HG02588 (cell line): ENCODE data around the gene LINS1.
"Not testable (repeated sequence)": the region's sequence is repeated elsewhere in the genome, so short reads cannot be mapped to it uniquely, and the experiment has no call there.

Source experiments
- ATAC-seq: cut with Tn5 transposase; IDR thresholded peaks from one replicate; pipeline ENCODE4 v1.9.1; 2021; ENCODE audit warnings: mild to moderate bottlenecking, moderate library complexity; ENCODE audit not compliant: unreplicated experiment

The LINS1 gene

DNA sequence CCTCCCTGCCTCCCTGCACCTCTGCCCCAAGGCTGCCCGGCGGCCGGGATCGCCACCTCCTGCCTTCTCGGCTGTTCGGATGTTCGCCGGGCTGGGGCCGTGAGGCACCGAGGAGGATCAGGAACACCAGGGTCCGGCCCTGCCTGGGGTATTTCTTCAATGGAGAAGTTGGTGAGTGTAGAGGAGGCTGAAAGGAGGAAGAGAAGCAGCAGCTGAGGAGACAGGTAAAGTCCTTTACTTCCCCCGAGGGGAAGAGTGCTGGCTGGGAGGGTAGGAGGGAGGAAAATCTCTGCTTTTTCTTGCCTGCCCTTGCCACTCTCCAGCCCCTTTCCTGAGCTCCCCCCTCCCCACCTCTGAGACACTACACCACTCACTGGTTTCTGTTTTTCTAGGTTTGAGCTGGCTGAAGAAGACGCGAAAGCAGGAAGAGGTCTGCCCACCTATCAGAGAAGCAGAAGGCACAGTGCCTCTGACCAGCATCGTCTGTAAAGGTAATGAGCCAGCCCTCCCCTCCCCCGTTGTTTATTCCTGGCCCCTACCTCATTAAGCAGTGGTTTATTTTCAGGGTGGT lies 924 bp upstream of the LINS1 start:
- ATAC-seq: peak; percentile 37

DNA sequence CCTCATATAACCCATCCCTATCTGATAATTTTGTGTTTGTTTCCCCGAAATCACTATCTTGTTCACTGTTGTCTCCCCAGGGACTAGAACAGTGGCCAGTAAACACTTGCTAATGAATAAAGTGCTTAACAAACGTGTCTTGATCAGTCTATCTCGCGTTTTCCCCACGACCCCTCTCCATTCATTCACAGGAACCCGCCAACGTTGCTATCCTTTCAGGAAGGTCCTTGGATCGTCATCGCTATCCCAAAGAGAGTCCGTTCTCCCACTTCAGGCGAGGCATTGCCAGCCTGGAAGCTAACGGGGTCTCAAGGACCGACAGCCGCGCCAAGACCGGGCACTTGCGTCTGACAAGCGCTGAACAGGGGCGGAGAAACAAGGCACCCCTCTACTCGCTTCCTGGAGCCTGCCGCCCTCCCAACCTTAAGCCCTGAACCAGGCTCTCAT lies 344 bp downstream of the LINS1 start:
- no peak for ATAC-seq

DNA sequence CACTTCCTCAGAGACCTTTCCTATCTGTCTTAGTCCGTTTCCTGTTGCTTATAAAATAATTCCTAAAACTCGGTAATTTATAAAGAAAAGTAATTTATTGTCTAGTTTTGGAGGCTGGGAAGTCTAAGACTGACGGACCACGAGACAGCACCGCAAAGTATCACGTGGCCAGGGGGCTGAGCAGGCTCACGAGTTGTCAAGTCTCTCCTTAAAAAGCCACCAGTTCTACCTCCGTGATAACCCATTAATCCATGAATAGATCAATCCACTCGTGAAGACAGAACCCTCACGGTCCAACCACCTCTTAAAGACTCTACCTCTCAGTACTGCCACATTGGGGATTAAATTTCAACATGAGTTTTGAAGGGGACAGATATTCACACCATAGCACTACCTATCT lies 821 bp downstream of the LINS1 start:
- no peak for ATAC-seq

DNA sequence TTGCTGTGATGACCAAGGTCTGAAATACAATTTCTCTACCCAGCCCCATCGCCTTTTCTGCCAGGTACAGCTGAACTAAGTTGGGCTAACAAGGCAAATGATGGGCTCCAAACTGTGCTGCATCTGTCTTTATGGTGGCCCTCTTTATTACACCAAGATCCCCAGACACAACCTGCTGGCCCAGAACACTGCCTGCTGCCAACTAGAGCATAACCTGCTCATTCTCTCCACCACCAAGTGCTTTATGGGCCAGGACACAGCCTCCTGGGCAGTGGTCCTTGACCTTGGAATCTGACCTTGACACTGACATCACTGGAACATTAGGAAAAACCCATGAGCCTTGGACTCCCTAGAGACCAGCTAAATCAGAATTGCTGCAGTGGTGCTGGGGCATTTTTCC lies 3.3 kb downstream of the LINS1 start:
- ATAC-seq: no peak

DNA sequence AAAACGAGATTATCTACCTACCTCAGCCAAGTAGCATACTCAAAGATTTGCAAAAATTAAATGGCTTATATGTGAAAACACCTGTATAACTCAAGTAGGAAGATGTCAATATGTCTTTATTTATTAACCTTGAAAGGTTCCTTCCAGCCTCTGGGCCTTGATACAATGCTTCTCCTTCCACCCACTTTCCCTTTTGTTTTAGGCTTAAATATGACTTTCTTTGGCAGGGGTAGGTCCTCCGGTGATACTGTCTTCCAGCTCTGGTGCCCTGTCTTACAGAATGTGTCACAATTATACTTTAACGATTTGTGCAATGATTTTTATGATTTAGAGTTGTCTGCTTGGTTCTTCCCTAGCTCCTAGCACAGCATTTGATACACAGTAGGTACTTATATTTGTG lies 4.1 kb downstream of the LINS1 start:
- no peak for ATAC-seq

DNA sequence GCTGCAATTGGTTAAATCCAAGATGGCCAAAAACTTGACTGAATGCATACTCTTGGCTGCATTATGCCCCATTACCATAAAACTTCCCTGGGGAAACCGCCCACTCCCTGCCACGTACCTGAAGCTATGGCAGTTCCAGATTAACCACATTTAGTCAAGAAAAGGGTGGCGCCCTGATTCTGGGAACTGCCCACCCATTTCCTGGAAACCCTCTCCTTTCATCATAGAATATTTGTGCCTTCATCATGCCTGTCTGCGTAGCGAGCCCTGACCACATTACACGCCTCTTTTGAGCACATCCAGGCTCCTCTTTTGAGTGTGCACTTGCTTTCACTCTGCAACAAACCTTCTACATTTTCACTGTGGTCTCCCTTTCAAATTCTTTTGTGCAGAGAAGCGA lies 5.2 kb downstream of the LINS1 start:
- peak; percentile 72 for ATAC-seq

DNA sequence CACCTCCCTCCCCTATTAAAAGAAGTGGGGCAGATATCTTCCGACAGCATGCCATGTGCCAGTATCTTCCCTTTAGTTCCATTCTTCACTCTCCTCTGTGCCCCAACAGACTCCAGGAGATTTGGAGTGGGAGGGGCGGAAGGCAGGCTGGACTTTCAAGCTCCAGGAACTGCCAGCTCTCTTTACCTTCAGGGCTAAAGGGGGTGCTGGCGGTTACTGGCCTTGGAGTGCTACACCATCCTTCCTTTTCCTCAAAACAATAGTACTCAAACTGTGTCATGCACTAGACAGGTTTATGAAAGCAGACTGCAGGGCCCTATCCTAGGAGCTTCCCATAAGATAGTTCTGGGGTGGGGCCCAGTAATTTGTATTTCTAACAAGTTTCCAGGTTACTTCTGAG lies 6.0 kb downstream of the LINS1 start:
- no peak for ATAC-seq

DNA sequence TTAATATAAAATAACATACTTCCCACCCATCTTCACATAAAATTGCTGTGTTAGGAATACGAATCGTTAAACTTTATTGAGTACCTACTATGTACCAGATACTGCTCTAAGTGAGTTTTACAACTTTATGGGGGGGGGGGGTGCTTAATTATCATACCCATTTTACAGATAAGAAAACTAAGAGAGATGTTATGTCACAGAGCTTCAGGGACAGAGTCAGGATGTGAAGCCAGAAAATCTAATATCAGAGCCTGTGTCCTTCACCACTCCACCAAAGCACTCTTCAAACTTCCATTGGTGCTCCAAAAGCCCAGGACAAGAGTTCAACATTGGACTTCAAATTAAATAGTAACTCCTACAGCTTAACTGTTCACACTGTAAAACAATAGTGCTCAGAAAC lies 8.6 kb downstream of the LINS1 start:
- no peak for ATAC-seq

DNA sequence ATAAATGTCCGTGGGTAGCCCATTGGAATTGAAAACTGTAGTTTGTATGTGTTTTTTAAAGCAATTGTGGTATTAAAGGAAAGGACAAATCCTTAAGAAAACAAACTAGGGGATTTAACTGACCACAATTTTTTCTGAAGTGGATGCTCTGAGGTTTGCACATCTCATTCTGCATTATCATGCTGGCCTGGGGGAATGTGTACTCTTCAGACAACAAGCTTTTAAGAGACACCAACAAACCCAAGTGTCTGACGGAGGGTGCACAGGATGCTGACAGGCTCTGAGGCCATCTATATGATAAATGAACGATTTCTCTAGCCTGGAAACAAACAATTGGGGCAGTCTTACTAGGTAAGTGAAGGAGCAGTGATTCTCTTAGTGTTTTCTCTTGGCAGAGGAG lies 9.1 kb downstream of the LINS1 start:
- no peak for ATAC-seq

DNA sequence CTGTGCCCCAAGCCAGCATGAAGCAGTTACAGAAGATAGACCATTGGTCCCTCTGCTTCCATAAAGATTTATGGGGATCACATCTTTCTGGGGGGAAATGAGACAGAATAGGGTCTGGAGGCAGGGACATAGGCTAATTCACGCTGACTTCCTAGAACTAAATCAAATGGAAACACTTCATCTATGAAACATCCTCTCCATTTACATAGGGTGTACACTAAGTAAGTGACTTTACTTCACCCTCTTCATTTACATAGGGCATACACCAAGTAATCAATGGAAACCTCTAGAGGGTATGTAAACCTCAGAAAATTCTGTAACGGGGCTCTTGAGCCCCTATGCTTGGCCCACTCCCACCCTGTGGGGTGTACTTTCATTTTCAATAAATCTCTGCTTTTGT lies 10.1 kb downstream of the LINS1 start:
- ATAC-seq: no peak

DNA sequence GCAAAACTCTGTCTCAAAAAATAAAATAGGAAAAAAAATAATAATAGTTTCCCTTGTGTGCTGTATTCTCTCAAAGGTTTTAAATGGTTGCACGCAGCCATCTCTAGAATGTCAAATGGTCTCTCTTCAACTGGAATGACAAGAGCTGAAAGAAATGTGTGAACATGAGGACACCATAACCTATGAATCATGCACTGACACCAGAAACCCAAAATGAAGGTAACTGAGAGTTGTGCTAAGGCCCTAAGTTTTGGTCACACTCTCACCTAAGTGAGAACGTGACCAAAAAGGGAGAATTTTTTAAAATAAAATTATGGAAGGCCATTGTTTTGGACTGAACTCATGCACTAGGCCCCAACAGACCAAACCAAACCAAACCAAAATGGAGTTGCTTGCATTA lies 10.8 kb downstream of the LINS1 start:
- ATAC-seq: not testable (repeated sequence)

DNA sequence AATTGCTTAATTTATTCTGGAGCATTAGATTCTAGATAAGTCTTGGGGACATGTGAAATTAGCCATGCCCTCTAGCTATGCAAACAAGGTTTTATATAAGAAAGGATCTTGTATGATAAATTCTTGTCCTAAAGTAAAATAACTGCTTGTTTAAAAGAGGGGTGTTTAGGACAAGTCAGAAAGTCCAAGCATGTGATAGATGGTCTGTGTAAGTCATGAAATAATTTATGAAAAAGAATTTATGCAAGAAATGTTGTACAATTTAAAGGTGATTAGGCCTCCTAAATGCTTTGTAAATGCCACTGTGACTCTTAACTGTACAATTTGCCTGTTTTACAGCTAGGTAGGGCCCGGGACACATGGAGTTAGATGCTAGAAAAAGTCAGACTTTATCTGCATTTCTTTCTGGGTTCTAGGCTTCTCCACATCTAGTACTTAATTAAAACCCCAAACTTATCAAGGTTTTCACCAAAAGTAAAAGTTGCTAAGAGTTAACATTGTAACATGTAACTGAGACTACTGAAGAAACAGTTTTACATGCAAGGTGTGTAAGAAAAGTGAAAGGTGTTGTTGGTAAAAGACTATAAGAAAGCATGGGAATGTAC lies 13.2 kb downstream of the LINS1 start:
- ATAC-seq: no peak

DNA sequence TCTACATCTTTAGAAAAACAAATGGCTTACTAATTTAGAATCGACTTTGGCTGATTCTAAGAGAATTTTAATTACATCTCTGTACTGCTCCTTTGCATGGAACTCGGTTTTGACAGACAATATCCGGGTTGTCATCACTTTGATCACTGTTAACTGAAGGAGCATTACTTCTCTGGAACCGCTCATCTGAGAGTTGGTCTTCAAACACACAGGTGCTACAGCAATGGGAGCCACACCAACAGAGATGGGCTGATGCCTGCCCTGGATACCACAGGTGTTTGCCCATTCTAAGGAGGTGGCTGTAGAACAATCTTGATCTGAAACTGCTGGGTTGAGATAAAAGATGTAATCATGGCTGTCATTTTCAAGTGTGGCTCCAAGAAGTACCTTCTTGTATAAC lies 21.6 kb downstream of the LINS1 start:
- ATAC-seq: no peak

DNA sequence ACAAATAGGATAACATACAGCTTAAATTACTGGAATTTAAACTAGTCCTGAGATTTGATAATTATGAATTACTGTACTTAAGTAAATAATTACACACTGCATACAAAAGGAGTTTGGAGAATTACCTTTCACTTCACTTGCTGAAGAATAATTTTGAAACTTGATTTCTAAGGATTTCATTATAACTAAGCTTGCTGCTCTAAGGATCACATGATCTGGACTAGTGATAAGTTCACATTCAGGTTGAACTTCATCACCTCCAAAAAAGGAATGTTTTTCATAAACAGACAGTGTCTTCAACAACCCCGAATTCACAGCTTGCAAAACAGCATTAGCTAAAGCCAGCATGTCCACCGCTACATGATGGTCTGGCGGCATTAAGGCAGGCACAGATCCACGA lies 28.5 kb downstream of the LINS1 start:
- no peak for ATAC-seq

DNA sequence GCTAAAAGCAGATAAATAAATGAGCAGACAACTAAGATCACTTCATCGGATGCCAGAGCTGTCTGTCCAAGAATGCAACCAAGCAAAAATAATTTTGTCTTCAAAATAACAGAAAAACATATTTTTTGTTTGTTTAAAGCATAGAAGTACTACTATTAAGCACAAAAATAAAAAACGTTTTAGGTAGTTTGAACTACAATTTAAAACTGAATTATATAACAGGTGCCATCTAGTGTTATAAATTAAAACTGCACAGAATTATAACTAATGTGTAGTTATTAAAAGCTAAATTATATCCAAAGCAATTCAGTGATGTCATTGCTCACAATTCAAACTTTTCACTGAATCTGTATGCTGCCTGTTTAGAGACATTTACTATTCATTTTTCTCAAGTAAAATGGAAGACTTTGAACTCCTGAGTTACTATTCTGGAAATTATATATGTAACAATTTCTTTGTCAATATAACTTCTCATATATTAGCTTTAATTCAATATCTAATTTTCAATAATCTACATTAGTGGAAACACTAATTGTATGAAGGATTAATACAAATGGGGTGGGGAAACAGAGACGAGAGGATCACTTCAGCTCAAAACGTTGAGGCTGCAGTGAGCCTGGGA lies 29.5 kb downstream of the LINS1 start:
- no peak for ATAC-seq

DNA sequence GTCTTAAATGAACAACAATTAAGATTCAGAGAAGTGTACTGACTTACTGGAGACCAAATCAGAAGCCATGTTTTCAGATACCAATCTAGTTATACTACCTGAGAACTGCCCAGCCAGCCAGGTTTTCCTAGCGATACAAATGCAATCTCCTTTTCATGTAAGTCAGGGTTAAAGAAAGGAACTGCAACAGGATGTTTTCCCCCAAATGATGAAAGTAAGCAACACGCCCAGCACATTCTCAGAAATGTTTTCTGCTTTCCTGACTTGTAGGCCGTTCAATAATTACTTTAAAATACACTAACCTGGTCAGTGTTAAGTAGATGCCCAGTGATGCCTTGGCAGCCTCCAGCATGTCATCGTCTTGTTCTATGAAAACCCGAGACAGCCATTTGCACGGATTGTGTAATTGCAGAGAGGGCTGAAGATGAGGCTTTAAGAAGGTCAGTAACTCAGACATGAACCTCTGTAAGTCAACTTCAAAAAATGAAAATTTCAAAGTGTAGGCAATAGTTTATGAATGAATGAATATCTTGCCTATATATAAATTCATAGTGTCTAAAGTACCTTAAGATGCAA lies 30.3 kb downstream of the LINS1 start:
- no peak for ATAC-seq

DNA sequence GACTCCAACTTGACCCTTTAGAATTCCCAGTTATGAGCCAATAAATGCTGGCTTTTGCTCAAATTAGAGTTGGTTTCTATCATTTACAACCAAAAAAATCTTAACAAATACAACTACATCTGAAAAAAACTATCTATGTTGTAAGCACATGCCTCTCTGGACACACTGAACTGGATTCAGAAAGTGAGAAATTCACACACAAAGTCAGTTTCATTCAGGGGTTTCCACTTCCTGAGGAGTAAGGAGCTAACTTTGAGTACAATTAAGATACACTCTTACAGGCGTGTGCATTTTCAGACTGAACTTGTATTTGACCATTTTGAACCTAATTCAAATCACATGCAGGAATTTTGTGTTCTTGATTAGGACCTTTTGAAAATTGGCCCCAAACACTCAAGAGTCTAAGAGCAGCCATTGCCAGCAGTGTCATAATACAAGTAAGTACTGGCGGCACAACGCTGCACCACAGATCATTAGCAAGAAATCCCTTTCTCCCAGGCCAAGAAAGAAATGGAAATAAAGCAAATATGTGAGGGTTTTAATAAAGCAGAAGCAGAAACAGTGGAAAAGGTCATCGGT lies 31.2 kb downstream of the LINS1 start:
- no peak for ATAC-seq

DNA sequence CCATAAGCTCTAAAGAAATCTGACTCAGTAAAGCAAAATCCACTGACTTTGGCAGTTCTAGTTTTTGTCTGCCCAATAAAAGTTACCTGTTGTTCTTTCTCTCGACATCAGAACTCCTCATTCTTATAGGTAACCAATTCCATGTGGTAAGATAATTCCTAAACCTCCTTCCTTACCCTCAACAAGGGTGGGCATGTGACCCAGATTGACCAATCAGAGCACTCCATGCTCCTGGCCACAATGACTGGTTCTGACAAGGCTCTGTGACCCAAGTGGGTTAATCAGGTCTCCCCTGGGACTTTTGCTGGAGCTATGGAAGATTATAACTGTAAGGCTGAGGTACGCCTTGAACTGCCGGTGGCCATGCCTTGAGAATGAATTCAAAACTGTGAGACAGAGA lies 31.7 kb downstream of the LINS1 start:
- no peak for ATAC-seq

DNA sequence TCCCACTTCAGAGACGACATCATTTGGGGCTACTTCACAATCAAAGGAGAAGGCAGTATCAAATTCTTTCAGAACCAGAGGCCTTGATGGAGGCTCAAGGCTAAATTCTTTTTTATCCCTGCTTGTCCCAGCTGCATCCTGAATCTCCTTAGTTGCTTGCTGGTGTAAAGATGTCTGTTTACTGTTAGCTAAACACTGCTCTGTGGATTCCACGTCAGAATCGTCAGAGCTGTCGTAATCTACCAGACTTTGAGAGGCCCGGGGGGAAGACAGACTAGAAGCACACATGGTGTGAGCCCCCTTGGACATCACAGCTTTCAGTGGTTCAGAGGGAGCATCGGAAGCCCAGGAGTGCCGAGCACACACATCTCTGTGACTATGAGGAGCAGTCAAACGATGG lies 32.6 kb downstream of the LINS1 start:
- ATAC-seq: no peak

DNA sequence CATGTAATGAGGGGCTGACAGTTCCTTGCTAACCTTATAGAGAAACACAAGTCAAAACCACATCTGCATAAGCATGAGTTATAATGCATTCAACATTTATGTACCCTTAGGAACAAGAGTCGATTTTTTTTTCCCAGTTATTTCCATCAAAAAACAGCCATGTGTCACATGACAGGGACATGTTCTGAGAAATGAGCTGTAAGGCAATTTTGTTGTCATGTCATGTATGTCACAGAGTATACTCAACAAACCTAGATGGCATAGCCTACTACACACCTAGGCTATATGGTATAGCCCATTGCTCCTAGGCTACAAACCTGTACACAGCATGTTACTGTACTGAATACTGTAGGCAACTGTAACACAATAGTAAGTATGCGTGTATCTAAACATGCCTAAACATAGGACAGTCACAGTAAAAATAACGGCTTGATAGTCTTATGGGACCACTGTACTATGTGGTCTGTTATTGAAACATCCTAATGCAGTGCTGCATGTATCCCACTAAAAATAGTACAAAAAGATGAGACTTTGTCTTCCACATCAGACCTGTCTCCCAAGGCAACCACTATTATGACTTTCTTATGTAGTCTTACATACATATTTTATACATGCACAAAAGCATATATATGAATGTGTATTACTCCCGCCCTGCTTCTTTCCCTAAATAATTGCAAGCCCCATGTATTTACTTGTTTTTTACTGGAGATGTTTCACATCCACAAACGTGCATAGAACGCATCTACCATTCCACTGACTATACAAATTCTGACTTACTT lies 34.9 kb downstream of the LINS1 start:
- no peak for ATAC-seq

DNA sequence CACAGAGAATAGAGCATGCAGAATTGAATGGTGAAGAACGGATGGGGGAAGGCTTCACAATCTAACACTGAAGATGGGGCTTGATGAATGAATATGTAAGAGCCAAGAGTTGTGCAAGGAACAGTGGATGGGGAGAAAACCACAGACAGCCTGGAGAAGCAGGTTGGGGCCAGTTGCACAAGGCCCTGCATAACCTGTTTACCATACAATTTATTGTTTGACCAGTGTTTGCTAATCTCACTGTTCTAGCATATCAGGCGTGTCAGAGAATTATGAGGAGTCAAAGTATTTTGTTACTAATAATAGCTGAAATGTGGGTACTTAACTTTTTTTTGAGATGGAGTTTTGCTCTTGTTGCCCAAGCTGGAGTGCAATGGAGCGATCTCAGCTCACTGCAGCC lies 36.4 kb downstream of the LINS1 start:
- no peak for ATAC-seq
